SK-N-SH (cell line): ENCODE measurements around the gene CDC42SE2. TPM values are rescaled to one million over a fixed set of nuclear protein-coding genes. Genes with fewer than 3 reads are reported as not detected.

Source experiments
- CTCF ChIA-PET: fragments of 300-600, 350-600 bp; formaldehyde crosslinking; extraction: SDS; loops from one replicate; lab custom pipeline; 2021; lab: Yijun Ruan, JAX
- POLR2A ChIA-PET: fragments of 350-600 bp; sonication (Branson Sonifier 250); formaldehyde crosslinking; extraction: SDS; loops from one replicate; lab custom pipeline; 2020; ENCODE audit warnings: antibody characterized with exemption, inconsistent platforms; lab: Yijun Ruan, JAX
- DNase-seq: peaks from one replicate; pipeline ENCODE4 v3.0.0; 2012
- H2AFZ ChIP-seq: fragments of 200-600 bp; sonication (generic); 2 replicates; pipeline ENCODE4 v1.8.1; 2016; ENCODE audit warnings: antibody characterized with exemption, mild to moderate bottlenecking, low read depth
- H3F3A ChIP-seq: fragments of 200-600 bp; sonication (generic); replicated peaks from 2 replicates; pipeline ENCODE3; 2016; ENCODE audit warnings: antibody characterized with exemption, mild to moderate bottlenecking; ENCODE audit not compliant: insufficient read depth
- H3K27ac ChIP-seq, 2 experiments: fragments of 200-500 bp in 1 of 2; fragments of 200-600 bp in 1 of 2; sonication (Bioruptor generic) in 1 of 2; sonication (generic), shearing (Covaris generic) in 1 of 2; 2 replicates each; pipeline versions ENCODE4 v1.5.1 to v1.6.1; 2014 to 2016; ENCODE audit warnings: low read depth in 2 of 2, inconsistent platforms in 1 of 2, low read length in 1 of 2, mild to moderate bottlenecking in 1 of 2, mixed read lengths in 1 of 2
- H3K27me3 ChIP-seq: fragments of 200-600 bp; sonication (generic), shearing (Covaris generic); 2 replicates; pipeline ENCODE4 v1.6.1; 2016; ENCODE audit warnings: mixed run types; ENCODE audit not compliant: insufficient read depth
- H3K36me3 ChIP-seq, 2 experiments: fragments of 200-500 bp in 1 of 2; fragments of 200-600 bp in 1 of 2; sonication (Bioruptor generic) in 1 of 2; sonication (generic) in 1 of 2; replicated peaks in 1 of 2; 2 replicates each; pipeline versions ENCODE3 to v1.5.1; 2014 to 2016; ENCODE audit warnings: low read length in 1 of 2, mild to moderate bottlenecking in 1 of 2; ENCODE audit not compliant: insufficient read depth in 2 of 2, control insufficient read depth in 1 of 2
- H3K4me1 ChIP-seq, 2 experiments: fragments of 200-500 bp in 1 of 2; fragments of 200-600 bp in 1 of 2; sonication (Bioruptor generic) in 1 of 2; sonication (generic), shearing (Covaris generic) in 1 of 2; 2 replicates each; pipeline versions ENCODE4 v1.5.1 to v1.6.1; 2014 to 2016; ENCODE audit warnings: low read depth in 1 of 2, low read length in 1 of 2, mixed run types in 1 of 2; ENCODE audit not compliant: insufficient read depth in 2 of 2, control insufficient read depth in 1 of 2
- H3K4me2 ChIP-seq: fragments of 200-600 bp; sonication (generic), shearing (Covaris generic); 2 replicates; pipeline ENCODE4 v1.6.1; 2017; ENCODE audit warnings: mixed run types
- H3K4me3 ChIP-seq, 2 experiments: fragments of 200-500 bp in 1 of 2; fragments of 200-600 bp in 1 of 2; sonication (Bioruptor generic) in 1 of 2; sonication (generic), shearing (Covaris generic) in 1 of 2; 2 replicates each; pipeline versions ENCODE4 v1.5.1 to v1.8.1; 2014 to 2016; ENCODE audit warnings: low read depth in 2 of 2, inconsistent platforms in 1 of 2, low read length in 1 of 2, mild to moderate bottlenecking in 1 of 2, mixed read lengths in 1 of 2, moderate library complexity in 1 of 2
- H3K79me2 ChIP-seq: fragments of 200-600 bp; sonication (generic); 2 replicates; pipeline ENCODE4 v1.8.1; 2017; ENCODE audit warnings: mild to moderate bottlenecking; ENCODE audit not compliant: insufficient read depth
- H3K9ac ChIP-seq: fragments of 200-600 bp; sonication (generic); 2 replicates; pipeline ENCODE4 v1.6.1; 2017; ENCODE audit warnings: mixed run types
- H3K9me2 ChIP-seq: fragments of 200-600 bp; sonication (generic); 2 replicates; pipeline ENCODE4 v1.6.1; 2017; ENCODE audit warnings: mixed run types
- H3K9me3 ChIP-seq: fragments of 200-600 bp; sonication (generic); 2 replicates; pipeline ENCODE4 v1.6.1; 2017; ENCODE audit warnings: mixed run types, mild to moderate bottlenecking, moderate library complexity
- H4K20me1 ChIP-seq: fragments of 200-600 bp; sonication (generic); 2 replicates; pipeline ENCODE4 v1.6.1; 2017; ENCODE audit warnings: mild to moderate bottlenecking, mixed run types; ENCODE audit not compliant: insufficient read depth
- ELF1 ChIP-seq: IDR thresholded peaks from 2 replicates; pipeline ENCODE4 v1.4.0; 2012
- EP300 ChIP-seq, 2 experiments: IDR thresholded peaks; 2 replicates each; pipeline versions ENCODE4 v1.4.0 to v1.6.1; 2012; ENCODE audit warnings: borderline replicate concordance in 1 of 2, low read depth in 1 of 2, low read length in 1 of 2
- FOSL2 ChIP-seq: IDR thresholded peaks from 2 replicates; pipeline ENCODE4 v1.4.0; 2012; ENCODE audit warnings: low read depth, mild to moderate bottlenecking, moderate library complexity, borderline replicate concordance
- FOXM1 ChIP-seq: IDR thresholded peaks from 2 replicates; pipeline ENCODE4 v1.4.0; 2012; ENCODE audit warnings: low read depth, mild to moderate bottlenecking
- GABPA ChIP-seq: IDR thresholded peaks from 2 replicates; pipeline ENCODE4 v1.4.0; 2012; ENCODE audit warnings: low read depth, mild to moderate bottlenecking
- MEF2A ChIP-seq: IDR thresholded peaks from 2 replicates; pipeline ENCODE4 v1.4.0; 2012; ENCODE audit warnings: low read depth, borderline replicate concordance
- NFIC ChIP-seq: IDR thresholded peaks from 2 replicates; pipeline ENCODE4 v1.4.0; 2012; ENCODE audit warnings: borderline replicate concordance
- RAD21 ChIP-seq: IDR thresholded peaks from 2 replicates; pipeline ENCODE4 v1.6.1; 2012; ENCODE audit warnings: mild to moderate bottlenecking, low read length
- TAF1 ChIP-seq: IDR thresholded peaks from 2 replicates; pipeline ENCODE4 v1.6.1; 2012; ENCODE audit warnings: low read depth, mild to moderate bottlenecking, low read length, moderate library complexity, borderline replicate concordance
- YY1 ChIP-seq: IDR thresholded peaks from 2 replicates; pipeline ENCODE4 v1.4.0; 2012; ENCODE audit warnings: low read depth, mild to moderate bottlenecking
- WGBS: methylation state at CpG from one replicate; pipeline ENCODE4 v1.1.6; 2017; ENCODE audit warnings: low lambda C conversion rate; 5-methylcytosine and 5-hydroxymethylcytosine counted together
- polyA plus RNA-seq, 3 experiments: library from polyadenylated mRNA; depleted of rRNA; stranded (reverse); fragments of >200 nt; gene quantifications; 2 replicates each; pipeline ENCODE4 v1.2.3, GENCODE V29; 2012
- TF ChIP-seq, protein P1 (sequence below): IDR thresholded peaks from 2 replicates; pipeline ENCODE4 v1.4.0; 2012; ENCODE audit warnings: low read depth, borderline replicate concordance
- TF ChIP-seq, protein P2 (sequence below): fragments of 150-350 bp; IDR thresholded peaks from 2 replicates; pipeline ENCODE4 v1.6.1; 2016; ENCODE audit warnings: mild to moderate bottlenecking, low read depth, low read length
- TF ChIP-seq, protein P3 (sequence below): fragments of 150-350 bp; IDR thresholded peaks from 2 replicates; pipeline ENCODE4 v1.6.1; 2017; ENCODE audit warnings: antibody characterized with exemption, low read length, low read depth, borderline replicate concordance
- TF ChIP-seq, protein P4 (sequence below): IDR thresholded peaks from 2 replicates; pipeline ENCODE4 v1.6.1; 2012; ENCODE audit warnings: mild to moderate bottlenecking, low read depth, low read length, moderate library complexity

Gene CDC42SE2
- polyA plus RNA-seq, 1 of the 3 experiments (the other 2 are of a cell fraction), result 8.6 TPM

DNA sequence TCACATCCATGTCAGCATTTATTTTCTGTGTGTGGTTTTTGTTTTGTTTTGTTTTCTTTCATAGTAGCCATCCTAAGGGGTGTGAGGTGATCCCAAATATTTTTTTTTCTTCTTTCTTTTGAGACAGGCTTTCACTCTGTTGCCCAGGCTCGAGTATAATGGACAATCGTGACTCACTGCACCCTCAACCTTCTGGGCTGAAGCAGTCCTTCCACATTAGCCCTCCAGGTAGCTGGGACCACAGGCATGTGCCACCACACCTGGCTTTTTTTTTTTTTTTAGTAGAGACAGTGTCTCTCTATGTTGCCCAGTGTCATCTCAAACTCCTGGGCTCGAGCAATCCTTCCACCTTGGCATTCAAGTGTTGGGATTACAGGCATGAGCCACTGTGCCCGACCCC lies 59.1 kb downstream of the CDC42SE2 start:
- Histone ChIP-seq H3K9me3 (no peaks in the 10 kb centered on the region), H2AFZ (no peak overlapping the region), H3K27me3 (no peaks in the 10 kb centered on the region), H3K9me2 (no peaks in the 10 kb centered on the region), H3K27ac (no peak overlapping the region), H3F3A (peaks cover 8% of the 10 kb centered on the region), H3K9ac (no peak overlapping the region), H4K20me1 (peaks cover 17% of the 10 kb centered on the region), H3K36me3 (peaks cover 0 to 16% of the 10 kb centered on the region in 2 experiments), H3K4me2 (no peak overlapping the region), H3K4me1 (peaks cover 0 to 19% of the 10 kb centered on the region in 2 experiments; a peak in 2 of 4 replicates), H3K4me3 (no peak overlapping the region), H3K79me2 (peaks cover 82% of the 10 kb centered on the region)
- WGBS, result 95% methylated on average over 4 of the region's 4 CpGs
- TF ChIP-seq EP300 (IDR thresholded peaks at IDR 0.05; ENCODE audit: borderline replicate concordance in 1 of 2, low read depth in 1 of 2, low read length in 1 of 2) (no peak), ELF1 (no peak), NFIC (no peak), TAF1 (no peak), YY1 (no peak), GABPA (no peak), FOXM1 (no peak), FOSL2 (no peak), RAD21 (no peak), MEF2A (no peak)
- TF ChIP-seq, protein P1, sequence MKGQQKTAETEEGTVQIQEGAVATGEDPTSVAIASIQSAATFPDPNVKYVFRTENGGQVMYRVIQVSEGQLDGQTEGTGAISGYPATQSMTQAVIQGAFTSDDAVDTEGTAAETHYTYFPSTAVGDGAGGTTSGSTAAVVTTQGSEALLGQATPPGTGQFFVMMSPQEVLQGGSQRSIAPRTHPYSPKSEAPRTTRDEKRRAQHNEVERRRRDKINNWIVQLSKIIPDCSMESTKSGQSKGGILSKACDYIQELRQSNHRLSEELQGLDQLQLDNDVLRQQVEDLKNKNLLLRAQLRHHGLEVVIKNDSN, result no peak
- TF ChIP-seq, protein P2, sequence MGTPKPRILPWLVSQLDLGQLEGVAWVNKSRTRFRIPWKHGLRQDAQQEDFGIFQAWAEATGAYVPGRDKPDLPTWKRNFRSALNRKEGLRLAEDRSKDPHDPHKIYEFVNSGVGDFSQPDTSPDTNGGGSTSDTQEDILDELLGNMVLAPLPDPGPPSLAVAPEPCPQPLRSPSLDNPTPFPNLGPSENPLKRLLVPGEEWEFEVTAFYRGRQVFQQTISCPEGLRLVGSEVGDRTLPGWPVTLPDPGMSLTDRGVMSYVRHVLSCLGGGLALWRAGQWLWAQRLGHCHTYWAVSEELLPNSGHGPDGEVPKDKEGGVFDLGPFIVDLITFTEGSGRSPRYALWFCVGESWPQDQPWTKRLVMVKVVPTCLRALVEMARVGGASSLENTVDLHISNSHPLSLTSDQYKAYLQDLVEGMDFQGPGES, result no peak
- TF ChIP-seq, protein P3, sequence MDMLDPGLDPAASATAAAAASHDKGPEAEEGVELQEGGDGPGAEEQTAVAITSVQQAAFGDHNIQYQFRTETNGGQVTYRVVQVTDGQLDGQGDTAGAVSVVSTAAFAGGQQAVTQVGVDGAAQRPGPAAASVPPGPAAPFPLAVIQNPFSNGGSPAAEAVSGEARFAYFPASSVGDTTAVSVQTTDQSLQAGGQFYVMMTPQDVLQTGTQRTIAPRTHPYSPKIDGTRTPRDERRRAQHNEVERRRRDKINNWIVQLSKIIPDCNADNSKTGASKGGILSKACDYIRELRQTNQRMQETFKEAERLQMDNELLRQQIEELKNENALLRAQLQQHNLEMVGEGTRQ, result no peak
- TF ChIP-seq, protein P4, sequence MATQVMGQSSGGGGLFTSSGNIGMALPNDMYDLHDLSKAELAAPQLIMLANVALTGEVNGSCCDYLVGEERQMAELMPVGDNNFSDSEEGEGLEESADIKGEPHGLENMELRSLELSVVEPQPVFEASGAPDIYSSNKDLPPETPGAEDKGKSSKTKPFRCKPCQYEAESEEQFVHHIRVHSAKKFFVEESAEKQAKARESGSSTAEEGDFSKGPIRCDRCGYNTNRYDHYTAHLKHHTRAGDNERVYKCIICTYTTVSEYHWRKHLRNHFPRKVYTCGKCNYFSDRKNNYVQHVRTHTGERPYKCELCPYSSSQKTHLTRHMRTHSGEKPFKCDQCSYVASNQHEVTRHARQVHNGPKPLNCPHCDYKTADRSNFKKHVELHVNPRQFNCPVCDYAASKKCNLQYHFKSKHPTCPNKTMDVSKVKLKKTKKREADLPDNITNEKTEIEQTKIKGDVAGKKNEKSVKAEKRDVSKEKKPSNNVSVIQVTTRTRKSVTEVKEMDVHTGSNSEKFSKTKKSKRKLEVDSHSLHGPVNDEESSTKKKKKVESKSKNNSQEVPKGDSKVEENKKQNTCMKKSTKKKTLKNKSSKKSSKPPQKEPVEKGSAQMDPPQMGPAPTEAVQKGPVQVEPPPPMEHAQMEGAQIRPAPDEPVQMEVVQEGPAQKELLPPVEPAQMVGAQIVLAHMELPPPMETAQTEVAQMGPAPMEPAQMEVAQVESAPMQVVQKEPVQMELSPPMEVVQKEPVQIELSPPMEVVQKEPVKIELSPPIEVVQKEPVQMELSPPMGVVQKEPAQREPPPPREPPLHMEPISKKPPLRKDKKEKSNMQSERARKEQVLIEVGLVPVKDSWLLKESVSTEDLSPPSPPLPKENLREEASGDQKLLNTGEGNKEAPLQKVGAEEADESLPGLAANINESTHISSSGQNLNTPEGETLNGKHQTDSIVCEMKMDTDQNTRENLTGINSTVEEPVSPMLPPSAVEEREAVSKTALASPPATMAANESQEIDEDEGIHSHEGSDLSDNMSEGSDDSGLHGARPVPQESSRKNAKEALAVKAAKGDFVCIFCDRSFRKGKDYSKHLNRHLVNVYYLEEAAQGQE, result no peak
- CTCF ChIA-PET, result no interaction called here
- POLR2A ChIA-PET, result no interaction called here
- no peak for DNase-seq
